ENCODE measurements around the gene GAGE10. TPM values are rescaled to one million over a fixed set of nuclear protein-coding genes. Genes with fewer than 3 reads are reported as not detected.

GAGE10 gene
- total RNA-seq, 1 experiment from 2014 or later, result not detected

DNA sequence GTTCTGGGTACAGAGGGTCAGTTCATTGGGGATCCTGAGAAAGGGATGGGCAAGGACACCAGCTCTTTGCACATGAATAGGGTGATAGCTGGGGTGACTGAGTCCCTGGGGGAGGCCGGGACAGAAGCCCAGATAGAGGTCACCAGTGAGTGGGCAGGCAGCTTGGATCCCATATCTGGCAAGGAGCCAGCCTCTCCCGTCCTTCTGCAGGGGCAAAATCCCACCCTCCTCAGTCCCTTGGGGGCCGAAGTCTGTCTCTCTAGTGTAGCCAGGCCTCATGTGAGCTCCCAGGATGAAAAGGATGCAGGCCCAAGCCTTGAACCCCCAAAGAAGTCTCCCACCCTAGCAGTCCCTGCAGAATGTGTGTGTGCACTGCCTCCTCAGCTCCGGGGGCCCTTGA, 16.9 kb upstream of the GAGE10 start:
- CTCF ChIA-PET, result no interaction called here
- no peaks in the 10 kb centered on the region for H3K4me1 ChIP-seq (ENCODE audit: control insufficient read depth, insufficient read depth, low read length)
- BruUV-seq (replicated peaks), result no TSS peak
- POLR2A ChIA-PET, result no interaction called here
- ATAC-seq, result no peak
- no peak overlapping the region for H3K4me3 ChIP-seq (ENCODE audit: low read depth in 2 of 2, low read length in 2 of 2)
- TF ChIP-seq TCF7L2 (IDR thresholded peaks at IDR 0.05; ENCODE audit: low read depth, low read length) (no peak), POLR2AphosphoS5 (IDR thresholded peaks at IDR 0.05; ENCODE audit: low read depth, low read length) (no peak), SIN3A (IDR thresholded peaks at IDR 0.05; ENCODE audit: borderline replicate concordance, insufficient read depth, low read depth, low read length) (no peak)
- TF ChIP-seq, protein P1, sequence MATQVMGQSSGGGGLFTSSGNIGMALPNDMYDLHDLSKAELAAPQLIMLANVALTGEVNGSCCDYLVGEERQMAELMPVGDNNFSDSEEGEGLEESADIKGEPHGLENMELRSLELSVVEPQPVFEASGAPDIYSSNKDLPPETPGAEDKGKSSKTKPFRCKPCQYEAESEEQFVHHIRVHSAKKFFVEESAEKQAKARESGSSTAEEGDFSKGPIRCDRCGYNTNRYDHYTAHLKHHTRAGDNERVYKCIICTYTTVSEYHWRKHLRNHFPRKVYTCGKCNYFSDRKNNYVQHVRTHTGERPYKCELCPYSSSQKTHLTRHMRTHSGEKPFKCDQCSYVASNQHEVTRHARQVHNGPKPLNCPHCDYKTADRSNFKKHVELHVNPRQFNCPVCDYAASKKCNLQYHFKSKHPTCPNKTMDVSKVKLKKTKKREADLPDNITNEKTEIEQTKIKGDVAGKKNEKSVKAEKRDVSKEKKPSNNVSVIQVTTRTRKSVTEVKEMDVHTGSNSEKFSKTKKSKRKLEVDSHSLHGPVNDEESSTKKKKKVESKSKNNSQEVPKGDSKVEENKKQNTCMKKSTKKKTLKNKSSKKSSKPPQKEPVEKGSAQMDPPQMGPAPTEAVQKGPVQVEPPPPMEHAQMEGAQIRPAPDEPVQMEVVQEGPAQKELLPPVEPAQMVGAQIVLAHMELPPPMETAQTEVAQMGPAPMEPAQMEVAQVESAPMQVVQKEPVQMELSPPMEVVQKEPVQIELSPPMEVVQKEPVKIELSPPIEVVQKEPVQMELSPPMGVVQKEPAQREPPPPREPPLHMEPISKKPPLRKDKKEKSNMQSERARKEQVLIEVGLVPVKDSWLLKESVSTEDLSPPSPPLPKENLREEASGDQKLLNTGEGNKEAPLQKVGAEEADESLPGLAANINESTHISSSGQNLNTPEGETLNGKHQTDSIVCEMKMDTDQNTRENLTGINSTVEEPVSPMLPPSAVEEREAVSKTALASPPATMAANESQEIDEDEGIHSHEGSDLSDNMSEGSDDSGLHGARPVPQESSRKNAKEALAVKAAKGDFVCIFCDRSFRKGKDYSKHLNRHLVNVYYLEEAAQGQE (IDR thresholded peaks at IDR 0.05; ENCODE audit: insufficient read depth in 1 of 2, low read depth in 2 of 2, low read length in 1 of 2), result no peak
- TF ChIP-seq, protein P2, sequence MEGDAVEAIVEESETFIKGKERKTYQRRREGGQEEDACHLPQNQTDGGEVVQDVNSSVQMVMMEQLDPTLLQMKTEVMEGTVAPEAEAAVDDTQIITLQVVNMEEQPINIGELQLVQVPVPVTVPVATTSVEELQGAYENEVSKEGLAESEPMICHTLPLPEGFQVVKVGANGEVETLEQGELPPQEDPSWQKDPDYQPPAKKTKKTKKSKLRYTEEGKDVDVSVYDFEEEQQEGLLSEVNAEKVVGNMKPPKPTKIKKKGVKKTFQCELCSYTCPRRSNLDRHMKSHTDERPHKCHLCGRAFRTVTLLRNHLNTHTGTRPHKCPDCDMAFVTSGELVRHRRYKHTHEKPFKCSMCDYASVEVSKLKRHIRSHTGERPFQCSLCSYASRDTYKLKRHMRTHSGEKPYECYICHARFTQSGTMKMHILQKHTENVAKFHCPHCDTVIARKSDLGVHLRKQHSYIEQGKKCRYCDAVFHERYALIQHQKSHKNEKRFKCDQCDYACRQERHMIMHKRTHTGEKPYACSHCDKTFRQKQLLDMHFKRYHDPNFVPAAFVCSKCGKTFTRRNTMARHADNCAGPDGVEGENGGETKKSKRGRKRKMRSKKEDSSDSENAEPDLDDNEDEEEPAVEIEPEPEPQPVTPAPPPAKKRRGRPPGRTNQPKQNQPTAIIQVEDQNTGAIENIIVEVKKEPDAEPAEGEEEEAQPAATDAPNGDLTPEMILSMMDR (IDR thresholded peaks at IDR 0.05), result no peak
- H3K27ac ChIP-seq (ENCODE audit: low read length), result no peak overlapping the region
- intact Hi-C loops (cut with micrococcal nuclease; ENCODE audit: unreplicated experiment), result no loop called here
- in situ Hi-C loops (cut with HindIII; ENCODE audit: low pct_unique_long_range_greater_than_20kb, low sequenced_read_pairs), result no loop called here
- H3K36me3 ChIP-seq (ENCODE audit: control insufficient read depth, insufficient read depth, low read length), result no peaks in the 10 kb centered on the region; the same call in 1 of the 2 replicates
- no peaks in the 10 kb centered on the region for H3K9me3 ChIP-seq (ENCODE audit: control insufficient read depth, insufficient read depth, low read depth, low read length)
- H3K27me3 ChIP-seq (ENCODE audit: control insufficient read depth, insufficient read depth, low read length), result no peaks in the 10 kb centered on the region
- DNase-seq (ENCODE audit: low read depth, low spot score), result no peak

DNA sequence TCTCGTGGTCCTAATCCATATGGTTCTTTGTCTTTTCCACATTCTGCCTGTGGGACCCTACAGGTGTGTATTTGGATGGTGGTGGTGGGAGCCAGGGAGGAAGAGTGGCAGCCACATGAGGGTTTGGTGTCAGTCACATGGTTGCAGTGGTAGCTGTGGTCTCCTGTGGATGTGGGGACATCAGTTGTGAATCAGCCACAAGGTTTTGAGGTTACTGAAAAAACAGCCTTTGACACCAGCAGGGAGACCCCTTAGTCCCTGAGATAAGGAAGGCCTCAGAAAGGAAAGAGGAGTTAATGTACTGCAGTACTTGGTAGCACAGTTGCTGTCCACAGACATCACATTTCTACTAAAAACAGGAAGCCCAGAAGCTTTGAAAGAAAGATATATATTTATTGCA, 15.8 kb upstream of the GAGE10 start:
- no peak for DNase-seq (ENCODE audit: low read depth, low spot score)
- no peaks in the 10 kb centered on the region for H3K27me3 ChIP-seq (ENCODE audit: control insufficient read depth, insufficient read depth, low read length)
- CTCF ChIA-PET, result interaction anchor here (0.5 kb wide), 1 partner anchor 49 kb away, joined by 3 read pairs; no protein-coding TSS in a partner anchor
- no peaks in the 10 kb centered on the region; the same call in 1 of the 2 replicates for H3K36me3 ChIP-seq (ENCODE audit: control insufficient read depth, insufficient read depth, low read length)
- intact Hi-C loops (cut with micrococcal nuclease; ENCODE audit: unreplicated experiment) (no loop called here), in situ Hi-C loops (cut with HindIII; ENCODE audit: low pct_unique_long_range_greater_than_20kb, low sequenced_read_pairs) (no loop called here)
- no peak overlapping the region for H3K27ac ChIP-seq (ENCODE audit: low read length)
- H3K4me1 ChIP-seq (ENCODE audit: control insufficient read depth, insufficient read depth, low read length), result no peaks in the 10 kb centered on the region
- no TSS peak for BruUV-seq (replicated peaks)
- H3K4me3 ChIP-seq (ENCODE audit: low read depth in 2 of 2, low read length in 2 of 2), result no peak overlapping the region
- POLR2A ChIA-PET, result no interaction called here
- ATAC-seq, result no peak
- H3K9me3 ChIP-seq (ENCODE audit: control insufficient read depth, insufficient read depth, low read depth, low read length), result no peaks in the 10 kb centered on the region
- TF ChIP-seq SIN3A (IDR thresholded peaks at IDR 0.05; ENCODE audit: borderline replicate concordance, insufficient read depth, low read depth, low read length) (no peak), TCF7L2 (IDR thresholded peaks at IDR 0.05; ENCODE audit: low read depth, low read length) (no peak), POLR2AphosphoS5 (IDR thresholded peaks at IDR 0.05; ENCODE audit: low read depth, low read length) (no peak)
- TF ChIP-seq, protein P1 (IDR thresholded peaks at IDR 0.05; ENCODE audit: insufficient read depth in 1 of 2, low read depth in 2 of 2, low read length in 1 of 2), result no peak
- TF ChIP-seq, protein P2 (IDR thresholded peaks at IDR 0.05), result no peak

All from Panc1 (cell line).